HG03139 (cell line): ENCODE data around the gene CNR2.
"Not testable (repeated sequence)": the region's sequence is repeated elsewhere in the genome, so short reads cannot be mapped to it uniquely, and the experiment has no call there.

Experiments used
- ATAC-seq: cut with Tn5 transposase; IDR thresholded peaks from one replicate; pipeline ENCODE4 v1.9.1; 2021; ENCODE audit not compliant: unreplicated experiment

CNR2 gene

DNA sequence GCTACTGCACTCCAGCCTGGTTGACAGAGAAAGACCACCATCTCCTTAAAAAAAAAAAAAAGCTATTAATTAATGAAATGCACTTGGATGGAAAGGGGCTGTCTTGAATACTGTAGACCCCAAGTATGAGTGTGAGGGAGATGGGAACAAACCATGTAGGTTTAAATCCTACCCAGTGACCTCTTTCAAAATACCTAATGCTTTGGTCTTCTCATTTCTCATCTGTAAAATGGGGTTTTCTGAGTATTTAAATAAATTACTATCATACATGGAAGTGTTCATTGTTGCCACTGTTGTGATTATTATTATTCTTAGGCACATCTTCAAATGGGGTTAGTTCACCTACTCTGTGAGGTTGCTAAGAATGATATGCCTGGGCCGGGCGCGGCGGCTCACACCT lies 27.9 kb downstream of the CNR2 start:
- no peak for ATAC-seq

DNA sequence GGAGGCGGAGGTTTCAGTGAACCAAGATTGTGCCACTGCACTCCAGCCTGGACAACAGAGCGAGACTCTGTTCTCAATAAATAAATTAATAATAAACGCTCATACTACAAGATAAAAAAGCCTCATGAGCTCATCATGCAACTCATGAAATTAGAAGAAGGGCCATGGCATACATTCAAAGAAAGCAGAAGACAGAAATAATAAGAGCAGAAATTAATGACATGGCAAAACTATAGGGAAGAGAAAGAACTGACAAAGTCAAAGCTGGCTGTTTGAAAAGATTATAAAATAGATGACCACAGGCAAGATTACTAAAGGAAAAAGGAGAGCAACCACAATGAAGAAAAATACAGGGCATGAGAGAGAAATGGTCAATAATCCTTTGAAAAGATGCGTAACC lies 30.4 kb downstream of the CNR2 start:
- ATAC-seq, result no peak

DNA sequence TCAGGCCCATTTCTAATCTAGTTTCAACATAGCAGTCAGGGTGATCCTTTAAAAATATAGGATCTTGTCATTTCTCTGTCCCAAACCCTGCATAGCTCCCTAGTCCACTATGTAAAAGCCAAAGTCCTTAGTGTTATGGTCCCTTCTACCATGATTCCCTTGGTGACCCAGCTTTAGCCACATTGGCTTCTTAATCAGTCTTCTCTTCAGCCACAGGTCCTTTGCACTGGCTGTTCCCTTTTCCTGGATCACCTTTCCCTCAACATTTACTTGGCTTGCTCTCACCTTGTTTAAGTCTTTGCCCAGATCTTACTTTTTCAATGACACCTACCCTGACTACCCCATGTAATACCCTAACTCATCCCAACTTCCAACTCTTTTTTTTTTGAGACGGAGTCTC lies 33.4 kb downstream of the CNR2 start:
- no peak for ATAC-seq

DNA sequence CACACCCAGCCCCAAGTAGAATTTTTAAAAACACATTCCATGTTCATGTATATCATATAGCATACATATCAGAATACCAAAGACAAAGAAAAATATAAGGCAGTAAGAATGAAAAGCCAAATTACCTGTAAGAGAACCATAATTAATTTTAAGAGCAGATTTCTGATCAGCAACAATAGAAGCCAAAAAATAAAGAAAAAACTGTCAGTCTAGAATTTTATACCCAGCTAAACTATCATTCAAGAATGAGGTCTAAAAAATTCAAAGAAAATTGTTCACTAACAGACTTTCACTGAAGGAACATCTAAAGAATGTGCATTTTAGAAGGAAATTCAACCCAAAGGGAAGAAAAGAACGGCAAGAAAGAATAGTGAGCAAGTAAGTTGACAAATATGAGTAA lies 34.5 kb downstream of the CNR2 start:
- ATAC-seq, result no peak

DNA sequence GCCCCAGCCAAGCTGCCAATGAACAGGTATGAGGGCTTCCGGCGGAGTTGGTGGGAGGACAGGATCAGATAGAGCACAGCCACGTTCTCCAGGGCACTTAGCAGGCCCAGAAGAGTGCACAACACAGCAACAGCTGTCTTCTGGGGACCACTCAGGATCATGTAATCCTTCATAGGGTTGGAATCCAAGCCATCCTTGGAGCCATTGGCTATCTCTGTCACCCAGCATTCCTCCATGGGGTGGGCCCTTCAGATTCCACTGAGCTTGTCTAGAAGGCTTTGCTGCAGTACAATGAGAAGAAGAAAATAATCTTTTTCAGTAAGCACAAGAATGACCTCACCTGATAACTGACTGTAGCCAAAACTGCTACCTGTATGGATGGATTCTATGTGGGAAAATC lies 37.8 kb downstream of the CNR2 start:
- ATAC-seq, result no peak

DNA sequence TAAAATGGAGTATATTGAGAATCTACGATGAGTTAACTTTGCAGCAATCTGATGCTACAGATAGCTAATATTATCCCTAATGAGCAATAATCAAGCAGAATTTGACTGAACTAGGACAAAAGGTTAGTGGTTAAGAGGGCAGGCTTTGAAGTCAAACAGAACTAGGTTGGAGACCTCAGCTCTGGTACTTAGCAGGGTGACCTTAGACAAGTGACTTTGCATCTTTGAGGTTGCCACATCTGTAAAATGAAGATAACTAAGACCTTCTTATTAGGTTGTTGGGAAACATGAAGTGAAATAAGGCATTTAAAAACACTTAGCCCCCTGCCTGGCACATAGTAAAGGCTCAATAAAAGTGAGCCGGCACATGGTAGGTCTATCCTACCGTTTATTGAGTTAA lies 40.7 kb downstream of the CNR2 start:
- ATAC-seq, result no peak

DNA sequence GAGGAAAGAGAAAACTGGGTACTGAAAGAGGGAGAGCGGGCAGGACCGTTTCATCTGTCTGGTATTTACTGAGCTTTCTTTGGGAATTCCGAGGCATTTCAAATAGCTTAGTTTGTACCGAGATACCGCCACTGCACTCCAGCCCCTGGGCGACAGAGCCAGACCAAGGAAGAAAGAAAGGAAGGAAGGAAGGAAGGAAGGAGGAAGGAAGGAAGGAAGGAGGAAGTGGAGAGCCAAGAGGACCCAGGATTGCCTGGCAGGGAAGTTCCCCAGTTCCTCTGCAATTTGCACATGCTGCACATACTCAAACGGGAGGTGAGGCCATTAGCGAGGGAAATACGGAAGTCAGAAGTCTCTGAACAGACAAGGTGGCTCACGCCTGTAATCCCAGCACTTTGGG lies 44.1 kb downstream of the CNR2 start:
- no peak for ATAC-seq

DNA sequence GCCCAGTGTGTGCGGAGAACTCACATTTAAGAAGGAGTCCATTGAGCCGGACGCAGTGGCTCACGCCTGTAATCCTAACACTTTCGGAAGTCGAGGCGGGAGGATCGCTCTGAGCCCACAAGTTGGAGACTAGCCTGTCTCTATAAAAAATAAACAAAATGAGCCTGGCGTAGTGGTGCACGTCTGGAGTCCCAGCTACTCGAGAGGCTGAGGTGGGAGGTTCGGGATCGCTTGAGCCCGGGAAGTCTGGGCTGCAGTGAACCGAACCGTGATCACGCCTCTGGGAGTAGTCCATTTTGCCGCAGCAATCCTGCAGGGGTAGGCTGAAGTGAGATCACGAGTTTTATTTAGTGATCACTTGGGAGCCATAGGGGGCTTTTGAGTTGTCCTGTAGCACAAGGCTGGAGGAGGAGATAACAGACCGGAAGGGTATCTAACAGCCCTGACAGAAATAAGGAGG lies 44.6 kb downstream of the CNR2 start:
- ATAC-seq, result peak; percentile 6

DNA sequence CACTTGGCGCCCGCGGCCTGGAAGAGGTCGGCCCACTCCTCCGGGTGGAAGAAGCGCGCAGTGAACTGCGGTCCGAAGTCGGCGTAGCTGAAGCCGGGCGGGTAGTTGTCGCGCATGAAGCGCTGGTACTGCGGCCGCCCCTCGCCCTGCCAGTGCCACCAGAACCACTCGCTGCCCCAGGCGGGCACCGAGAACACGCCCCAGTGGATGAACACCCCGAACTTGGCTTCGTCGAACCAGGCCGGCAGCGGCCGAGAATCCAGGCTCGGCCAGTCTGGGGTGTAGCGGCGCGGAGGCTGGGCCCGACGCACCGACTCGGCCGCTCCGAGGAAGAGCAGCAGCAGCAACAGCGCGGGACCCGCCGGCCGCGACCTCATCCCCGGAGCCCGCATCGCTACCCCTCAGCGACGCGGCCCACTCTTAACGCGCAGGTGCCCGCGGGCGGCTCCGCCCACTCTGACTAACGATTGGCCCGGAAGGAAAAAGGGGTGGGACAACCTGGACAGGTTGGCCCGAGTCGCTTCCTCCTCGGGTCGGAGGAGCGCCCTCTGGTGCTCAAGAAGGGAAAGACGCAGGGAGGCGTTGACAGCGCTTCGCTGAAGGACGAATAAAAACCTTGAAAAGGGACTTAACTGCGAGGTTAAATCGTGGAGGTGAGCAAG lies 45.1 kb downstream of the CNR2 start, which contains the start of gene FUCA1:
Gene FUCA1, minus strand, starts transcription at position 396 of the 662 bp plus-strand sequence. Its CDS starts 4 bp downstream, at position 392.
- peak; percentile 80 for ATAC-seq

DNA sequence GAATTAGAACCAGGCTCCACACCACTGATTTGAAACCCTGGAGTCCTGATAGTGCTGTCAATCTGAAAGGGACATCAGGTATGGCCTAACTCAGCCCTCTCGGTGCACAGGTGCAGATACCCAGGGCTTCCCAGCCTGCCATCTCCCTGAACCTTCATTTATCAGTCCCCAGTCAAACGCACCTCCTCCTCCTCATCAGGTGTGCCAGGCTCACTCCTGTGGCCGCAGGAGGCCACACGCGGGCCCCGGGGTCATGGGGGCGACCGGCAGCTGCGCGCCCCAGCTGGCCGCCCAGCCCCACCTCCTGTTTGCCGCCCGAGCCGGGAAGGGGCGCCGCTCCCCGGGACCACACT lies 45.6 kb downstream of the CNR2 start:
- ATAC-seq, result no peak

DNA sequence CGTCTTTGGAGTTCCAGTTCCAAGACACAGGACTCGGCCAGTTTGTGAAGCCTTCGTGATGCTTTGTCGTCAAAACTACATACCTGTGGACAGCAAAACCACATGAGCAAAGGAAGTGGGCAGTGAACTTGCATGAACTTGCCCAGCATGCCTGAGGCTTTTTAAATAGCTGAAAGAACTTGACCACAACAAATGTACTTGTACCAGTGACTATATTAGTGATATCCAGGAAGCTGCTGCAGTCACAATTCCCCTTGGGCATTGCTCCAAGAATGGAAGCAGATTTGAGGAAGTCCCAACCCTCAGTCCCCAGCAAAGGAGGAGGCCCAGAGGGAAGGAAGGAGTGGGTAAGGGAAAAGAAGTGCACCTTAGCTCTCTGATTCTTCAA lies 47.6 kb downstream of the CNR2 start:
- ATAC-seq, result no peak

DNA sequence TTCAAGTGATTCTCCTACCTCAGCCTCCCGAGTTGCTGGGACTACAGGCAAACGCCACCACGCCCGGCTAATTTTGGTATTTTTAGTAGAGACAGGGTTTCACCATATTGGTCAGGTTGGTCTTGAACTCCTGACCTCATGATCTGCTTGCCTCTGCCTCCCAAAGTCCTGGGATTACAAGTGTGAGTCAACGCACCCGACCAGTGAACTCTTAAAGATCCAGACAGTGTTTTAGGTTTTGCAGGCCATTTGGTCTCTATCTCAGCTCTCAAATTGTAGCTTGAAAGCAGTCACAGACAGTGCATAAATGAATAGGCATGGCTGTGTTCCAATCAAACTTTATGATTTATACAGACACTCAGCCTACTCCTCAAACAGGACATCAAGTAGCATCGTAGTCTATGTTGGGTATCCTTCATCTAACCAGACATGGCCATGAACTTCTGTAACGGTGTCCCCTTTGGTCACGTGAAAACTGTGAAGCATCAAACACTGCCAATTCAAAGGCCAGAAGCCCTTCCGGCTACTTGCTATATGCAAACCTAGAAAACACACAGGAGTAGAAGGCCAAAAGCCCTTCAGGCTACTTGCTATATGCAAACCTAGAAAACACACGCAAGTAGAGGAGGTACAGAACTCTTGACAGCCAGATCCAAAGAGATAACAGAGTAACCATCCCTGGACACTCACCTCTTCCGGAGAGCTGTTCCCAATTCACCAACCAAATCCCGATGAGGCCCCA lies 48.2 kb downstream of the CNR2 start:
- no peak for ATAC-seq

DNA sequence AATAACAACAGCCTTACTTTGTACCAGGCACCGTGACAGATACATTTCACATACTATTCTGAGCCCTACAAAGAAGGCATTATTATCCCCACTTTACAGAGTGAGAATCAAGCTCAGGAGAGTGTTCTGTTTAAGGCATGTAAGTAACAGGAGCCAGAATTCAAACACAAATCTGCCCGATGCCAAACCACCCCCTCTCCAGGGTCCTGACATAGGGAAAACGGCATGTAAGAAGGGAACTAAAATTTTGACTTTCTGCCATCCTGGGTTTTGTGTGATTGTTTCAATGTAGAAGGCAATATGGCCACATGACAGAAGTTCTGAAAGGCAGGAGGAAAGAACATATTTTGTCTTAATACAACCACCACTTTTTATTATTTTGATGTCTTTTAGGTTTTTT lies 50.5 kb downstream of the CNR2 start:
- ATAC-seq, result no peak

DNA sequence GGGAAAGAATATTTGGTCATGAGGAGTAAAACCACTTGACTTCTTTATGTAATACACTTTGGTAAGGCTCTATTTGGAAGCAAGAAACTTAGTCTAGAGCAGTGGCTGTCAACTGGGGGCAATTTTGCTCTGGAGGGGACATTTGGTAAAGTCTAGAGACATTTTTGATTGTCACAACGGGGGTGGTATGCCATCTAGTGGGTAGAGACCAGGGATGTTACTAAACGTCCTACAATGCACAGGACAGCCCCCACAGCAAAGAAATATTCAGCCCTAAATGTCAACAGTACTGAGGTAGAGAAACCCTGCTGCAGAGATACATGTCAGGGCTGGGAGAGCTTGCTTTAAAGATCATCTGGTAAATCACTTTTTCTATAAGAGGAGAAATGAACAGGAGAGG lies 58.6 kb downstream of the CNR2 start:
- ATAC-seq, result no peak

DNA sequence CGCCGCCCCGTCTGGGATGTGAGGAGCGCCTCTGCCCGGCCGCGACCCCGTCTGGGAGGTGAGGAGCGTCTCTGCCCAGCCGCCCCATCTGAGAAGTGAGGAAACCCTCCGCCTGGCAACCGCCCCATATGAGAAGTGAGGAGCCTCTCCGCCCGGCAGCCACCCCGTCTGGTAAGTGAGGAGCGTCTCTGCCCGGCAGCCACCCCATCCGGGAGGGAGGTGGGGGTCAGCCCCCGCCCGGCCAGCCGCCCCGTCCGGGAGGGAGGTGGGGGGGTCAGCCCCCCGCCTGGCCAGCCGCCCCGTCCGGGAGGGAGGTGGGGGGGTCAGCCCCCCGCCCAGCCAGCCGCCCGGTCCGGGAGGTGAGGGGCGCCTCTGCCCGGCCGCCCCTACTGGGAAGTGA lies 60.0 kb downstream of the CNR2 start:
- ATAC-seq, result not testable (repeated sequence)

DNA sequence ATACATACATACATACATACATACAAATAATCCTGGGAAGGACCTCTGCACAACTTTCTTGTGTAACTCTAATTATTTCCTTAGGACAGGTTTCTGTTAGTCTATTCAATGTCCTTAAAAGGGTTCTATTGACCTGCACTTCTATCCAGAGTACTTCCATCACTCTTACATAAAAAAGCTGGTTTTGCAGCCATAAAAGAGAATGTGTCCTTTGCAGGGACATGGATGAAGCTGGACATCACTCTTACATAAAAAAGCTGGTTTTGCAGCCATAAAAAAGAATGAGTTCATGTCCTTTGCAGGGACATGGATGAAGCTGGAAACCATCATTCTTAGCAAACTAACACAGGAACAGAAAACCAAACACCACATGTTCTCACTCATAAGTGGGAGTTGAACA lies 61.8 kb downstream of the CNR2 start:
- not testable (repeated sequence) for ATAC-seq

DNA sequence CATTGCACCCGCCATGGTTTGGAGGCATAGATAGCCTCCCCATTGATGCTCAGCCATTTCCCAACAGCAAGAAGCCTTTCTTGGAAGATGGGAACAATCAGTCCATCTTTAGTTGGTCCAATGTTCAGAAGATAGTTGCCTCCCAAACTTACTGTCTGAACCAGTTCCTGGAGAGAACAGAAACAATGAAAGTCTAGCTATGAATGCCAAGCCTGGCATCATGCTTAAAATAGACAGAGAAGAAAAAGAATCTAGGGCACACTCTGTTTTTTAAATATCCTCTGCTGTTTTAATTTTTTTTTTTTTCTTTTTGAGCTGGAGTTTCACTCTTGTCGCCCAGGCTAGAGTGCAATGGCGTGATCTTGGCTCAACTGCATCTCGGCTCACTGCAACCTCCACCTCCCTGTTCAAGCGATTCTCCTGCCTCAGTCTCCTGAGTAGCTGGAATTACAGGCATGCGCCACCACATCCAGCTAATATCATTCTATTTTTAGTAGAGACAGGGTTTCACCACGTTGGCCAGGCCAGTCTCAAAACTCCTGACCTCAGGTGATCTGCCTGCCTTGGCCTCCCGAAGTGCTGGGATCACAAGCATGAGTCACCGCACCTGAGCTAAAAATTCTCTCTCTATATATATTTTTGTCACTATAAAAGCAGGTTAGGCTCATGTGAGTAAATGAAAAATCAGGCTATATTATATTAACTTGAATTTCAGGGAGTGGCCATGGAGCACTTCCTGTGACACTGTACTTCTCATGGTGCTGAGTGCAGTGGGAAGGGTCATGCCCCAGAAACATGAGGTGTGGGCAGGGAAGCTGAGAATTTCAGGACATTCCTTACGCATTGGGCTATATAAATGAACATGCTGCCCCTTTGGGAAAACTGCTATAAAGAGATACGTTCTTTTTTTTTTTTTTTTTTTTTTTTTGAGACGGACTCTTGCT lies 64.2 kb downstream of the CNR2 start:
- no peak for ATAC-seq

DNA sequence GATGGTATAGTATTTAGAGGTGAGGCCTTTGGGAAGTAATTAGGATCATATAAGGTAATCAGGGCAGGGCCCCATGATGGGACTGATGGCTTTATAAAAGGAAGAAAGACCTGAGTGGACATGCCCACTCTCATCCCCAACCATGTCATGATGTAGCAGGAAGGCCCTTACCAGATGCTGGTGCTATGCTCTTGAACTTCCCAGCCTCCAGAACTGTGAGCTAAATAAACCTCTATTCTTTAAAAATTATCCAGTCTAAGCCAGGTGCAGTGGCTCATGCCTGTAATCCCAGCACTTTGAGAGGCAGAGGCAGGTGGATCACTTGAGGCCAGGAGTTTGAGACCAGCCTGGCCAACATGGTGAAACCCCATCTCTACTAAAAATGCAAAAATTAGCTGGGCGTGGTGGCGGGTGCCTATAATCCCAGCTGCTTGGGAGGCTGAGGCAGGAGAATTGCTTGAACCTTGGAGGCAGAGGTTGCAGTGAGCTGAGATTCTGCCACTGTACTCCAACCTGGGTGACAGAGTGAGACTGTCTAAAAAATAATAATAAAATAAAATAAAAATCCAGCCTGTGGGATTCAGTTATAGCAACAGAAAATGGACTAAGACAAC lies 65.6 kb downstream of the CNR2 start:
- not testable (repeated sequence) for ATAC-seq

DNA sequence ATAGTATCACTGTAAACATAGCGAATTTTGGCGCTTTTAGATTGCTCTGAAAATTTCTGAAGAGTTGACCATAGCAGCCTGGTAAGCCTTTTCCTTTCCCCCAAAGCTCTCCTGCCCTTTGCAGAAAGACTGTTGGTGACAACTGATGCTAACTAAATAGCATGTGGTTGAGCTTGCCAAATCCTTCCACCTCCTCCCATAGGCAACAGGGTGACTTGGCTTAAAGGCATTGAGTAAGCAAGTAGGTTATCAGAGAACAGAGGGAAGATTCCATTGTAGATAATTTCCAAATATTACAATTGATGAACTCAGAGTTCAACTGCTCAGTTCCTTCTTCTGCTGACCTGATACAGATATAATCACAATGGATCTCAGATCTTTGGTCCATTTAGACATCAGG lies 68.0 kb downstream of the CNR2 start:
- ATAC-seq, result no peak

DNA sequence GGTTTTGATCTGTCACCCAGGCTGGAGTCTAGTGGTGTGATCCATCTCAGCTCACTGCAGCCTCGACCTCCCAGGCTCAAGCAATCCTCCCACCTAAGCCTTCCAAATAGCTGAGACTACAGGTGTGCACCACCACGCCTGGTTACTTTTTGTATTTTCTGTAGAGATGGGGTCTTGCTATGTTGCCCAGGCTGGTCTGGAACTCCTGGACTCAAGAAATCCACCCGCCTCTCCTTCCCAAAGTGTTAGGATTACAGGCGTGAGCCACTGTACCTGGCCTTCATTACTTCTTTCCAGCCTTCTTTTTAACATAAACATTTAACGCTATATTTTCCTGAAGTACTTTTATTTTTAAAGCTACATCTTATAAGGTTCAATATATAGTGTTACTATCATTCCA lies 69.5 kb downstream of the CNR2 start:
- ATAC-seq, result no peak

DNA sequence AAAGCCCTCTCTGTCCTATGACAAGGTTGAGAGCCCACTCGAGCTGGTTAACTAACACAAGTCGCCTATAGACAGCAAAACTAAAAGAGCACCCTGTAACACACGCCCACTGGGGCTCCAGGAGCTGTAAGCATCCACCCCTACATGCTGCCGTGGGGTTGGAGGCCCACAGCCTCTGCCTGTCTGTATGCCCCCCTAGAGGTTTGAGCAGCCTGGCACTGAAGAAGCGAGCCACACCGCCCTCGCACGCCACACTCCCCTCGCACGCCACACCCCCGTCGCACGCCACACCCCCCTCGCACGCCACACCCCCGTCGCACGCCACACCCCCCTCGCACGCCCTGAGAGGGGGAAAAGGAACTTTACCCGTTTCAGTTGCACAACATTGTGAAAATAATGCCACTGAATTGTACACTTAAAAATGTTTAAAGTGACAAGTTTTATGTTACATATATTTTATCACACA lies 74.7 kb downstream of the CNR2 start:
- no peak for ATAC-seq
